ENCODE data around the gene MICAL2.

DNA sequence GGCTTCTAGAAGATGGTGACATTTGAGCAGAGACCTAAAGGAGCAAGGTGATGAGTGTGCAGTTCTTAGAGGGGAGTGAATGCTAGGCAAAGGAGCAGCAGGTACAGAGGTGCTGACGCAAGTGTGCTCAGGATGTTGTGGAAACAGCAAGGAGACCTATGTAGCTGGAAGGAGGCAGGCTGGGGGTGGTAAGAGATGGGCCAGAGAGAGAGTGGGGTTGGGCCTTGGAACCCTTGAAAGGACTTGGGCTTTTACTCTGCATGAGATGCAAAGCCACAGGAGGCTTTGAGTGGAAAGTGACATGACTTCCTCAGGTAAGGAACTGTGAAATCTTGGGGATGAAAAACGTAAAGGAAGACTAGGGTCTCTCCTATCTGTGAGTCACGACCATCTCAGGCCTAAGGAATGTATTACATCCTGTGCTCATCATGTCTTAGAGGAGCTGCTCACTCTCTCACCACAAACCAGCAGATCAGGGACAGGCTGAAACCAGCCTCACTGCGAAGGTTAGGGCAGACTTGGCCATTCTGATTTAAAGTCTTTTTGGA, 65.4 kb downstream of the MICAL2 start:
- TF ChIP-seq, protein P1, sequence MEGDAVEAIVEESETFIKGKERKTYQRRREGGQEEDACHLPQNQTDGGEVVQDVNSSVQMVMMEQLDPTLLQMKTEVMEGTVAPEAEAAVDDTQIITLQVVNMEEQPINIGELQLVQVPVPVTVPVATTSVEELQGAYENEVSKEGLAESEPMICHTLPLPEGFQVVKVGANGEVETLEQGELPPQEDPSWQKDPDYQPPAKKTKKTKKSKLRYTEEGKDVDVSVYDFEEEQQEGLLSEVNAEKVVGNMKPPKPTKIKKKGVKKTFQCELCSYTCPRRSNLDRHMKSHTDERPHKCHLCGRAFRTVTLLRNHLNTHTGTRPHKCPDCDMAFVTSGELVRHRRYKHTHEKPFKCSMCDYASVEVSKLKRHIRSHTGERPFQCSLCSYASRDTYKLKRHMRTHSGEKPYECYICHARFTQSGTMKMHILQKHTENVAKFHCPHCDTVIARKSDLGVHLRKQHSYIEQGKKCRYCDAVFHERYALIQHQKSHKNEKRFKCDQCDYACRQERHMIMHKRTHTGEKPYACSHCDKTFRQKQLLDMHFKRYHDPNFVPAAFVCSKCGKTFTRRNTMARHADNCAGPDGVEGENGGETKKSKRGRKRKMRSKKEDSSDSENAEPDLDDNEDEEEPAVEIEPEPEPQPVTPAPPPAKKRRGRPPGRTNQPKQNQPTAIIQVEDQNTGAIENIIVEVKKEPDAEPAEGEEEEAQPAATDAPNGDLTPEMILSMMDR (IDR thresholded peaks at IDR 0.05), result no peak
- no peak for TF ChIP-seq EZH2 (IDR thresholded peaks at IDR 0.05; ENCODE audit: borderline replicate concordance, insufficient read depth, low read depth, low read length, poor library complexity, severe bottlenecking)

Measured in B cell (primary cell).